ENCODE data around the gene SNRK.
A peak's percentile ranks its signal among the peaks of the same experiment; 100 is the strongest.

Gene SNRK

DNA sequence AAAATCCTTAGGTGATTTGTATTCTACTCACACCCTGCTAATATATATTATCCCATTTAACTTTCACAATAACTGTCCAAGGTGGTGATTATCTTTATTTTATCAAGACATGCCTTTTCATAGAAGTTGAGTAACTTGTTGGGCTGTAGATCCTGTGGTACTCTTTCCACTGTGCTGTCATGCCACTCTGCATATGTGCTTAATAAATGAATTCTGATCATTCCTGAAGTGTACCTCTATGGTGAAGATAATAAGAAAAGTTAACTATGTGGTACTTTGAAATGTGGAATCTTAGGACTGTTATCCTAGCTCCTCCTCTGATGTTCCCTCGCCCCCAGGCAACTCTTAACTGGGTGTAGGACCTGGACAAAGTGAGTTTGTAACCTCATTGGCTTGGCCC lies 5.2 kb downstream of the SNRK start:
- H3K27ac ChIP-seq: no peak overlapping the region; the same call in 1 of the 2 replicates
- TF ChIP-seq, protein P1, sequence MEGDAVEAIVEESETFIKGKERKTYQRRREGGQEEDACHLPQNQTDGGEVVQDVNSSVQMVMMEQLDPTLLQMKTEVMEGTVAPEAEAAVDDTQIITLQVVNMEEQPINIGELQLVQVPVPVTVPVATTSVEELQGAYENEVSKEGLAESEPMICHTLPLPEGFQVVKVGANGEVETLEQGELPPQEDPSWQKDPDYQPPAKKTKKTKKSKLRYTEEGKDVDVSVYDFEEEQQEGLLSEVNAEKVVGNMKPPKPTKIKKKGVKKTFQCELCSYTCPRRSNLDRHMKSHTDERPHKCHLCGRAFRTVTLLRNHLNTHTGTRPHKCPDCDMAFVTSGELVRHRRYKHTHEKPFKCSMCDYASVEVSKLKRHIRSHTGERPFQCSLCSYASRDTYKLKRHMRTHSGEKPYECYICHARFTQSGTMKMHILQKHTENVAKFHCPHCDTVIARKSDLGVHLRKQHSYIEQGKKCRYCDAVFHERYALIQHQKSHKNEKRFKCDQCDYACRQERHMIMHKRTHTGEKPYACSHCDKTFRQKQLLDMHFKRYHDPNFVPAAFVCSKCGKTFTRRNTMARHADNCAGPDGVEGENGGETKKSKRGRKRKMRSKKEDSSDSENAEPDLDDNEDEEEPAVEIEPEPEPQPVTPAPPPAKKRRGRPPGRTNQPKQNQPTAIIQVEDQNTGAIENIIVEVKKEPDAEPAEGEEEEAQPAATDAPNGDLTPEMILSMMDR (conservative IDR thresholded peaks at IDR 0.05): no peak

DNA sequence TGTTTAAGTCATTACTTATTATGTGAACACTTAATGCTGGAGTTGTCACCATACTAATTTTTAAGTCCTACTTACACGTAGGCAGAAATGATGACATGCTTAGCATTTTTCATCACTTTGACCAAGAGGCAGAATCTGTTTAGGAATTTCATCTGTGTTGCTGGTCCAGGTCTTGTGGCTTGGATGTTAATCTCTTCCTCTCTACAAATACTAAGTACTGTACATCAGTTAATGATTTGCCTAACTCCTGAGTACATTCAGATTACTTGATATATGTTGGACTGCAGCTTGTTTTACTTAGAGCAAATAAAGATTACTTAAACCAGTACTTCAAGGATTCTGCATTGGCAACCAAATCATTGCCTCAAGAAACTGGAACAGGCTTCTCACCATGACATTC lies 8.6 kb downstream of the SNRK start:
- H3K27ac ChIP-seq: peak overlapping the region; percentile 90
- TF ChIP-seq, protein P1 (conservative IDR thresholded peaks at IDR 0.05): no peak

GRCh38 chr3:43296565-43296964 lies 10.2 kb downstream of the SNRK start:
- TF ChIP-seq, protein P1 (conservative IDR thresholded peaks at IDR 0.05): no peak
- H3K27ac ChIP-seq: peak overlapping the region; percentile 90

DNA sequence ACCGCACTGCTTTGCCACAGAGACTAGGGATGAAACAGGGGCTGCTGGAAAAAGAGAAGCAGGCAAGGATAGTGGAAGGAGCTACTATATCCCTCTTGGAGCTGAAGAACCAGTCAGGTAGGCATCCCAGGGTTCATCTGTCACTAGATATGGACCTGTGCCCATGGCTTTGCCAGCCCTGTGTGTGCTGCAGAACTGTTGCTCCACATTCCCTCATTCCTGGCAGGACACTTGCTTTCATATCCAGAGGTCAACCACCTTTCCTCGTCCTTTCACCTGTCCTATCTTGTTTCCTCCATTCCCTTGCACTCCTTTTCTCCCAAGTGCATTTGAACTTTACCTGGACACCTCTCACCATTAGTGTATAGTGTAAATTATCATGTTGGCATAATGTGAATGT lies 12.0 kb downstream of the SNRK start:
- H3K27ac ChIP-seq: peak overlapping the region; percentile 90
- TF ChIP-seq, protein P1 (conservative IDR thresholded peaks at IDR 0.05): no peak

DNA sequence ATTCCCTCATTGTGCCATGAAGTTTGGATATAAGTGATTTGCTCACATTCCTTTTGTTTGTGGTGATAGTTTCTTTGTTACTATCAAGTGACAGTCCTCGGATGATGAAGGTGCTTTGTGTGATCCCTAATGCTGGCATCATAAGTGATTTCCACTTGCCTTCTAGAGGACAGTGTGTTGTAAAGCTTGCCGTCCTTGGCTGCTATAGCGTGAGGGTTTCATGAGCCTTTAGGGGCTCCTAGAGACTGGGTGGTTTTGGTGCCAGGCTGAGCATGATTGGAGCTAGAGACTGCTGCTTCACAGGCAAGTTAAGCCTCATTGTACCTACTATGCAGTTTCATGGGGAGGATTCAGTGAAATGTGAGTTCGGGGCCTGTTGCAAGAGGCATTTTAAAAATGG lies 12.4 kb downstream of the SNRK start:
- TF ChIP-seq, protein P1 (conservative IDR thresholded peaks at IDR 0.05): no peak
- peak overlapping the region; percentile 90 for H3K27ac ChIP-seq

- TF ChIP-seq, protein P1 (conservative IDR thresholded peaks at IDR 0.05): no peak
Observed at GRCh38 chr3:43302116-43302880, 16.0 kb downstream of the SNRK start.

DNA sequence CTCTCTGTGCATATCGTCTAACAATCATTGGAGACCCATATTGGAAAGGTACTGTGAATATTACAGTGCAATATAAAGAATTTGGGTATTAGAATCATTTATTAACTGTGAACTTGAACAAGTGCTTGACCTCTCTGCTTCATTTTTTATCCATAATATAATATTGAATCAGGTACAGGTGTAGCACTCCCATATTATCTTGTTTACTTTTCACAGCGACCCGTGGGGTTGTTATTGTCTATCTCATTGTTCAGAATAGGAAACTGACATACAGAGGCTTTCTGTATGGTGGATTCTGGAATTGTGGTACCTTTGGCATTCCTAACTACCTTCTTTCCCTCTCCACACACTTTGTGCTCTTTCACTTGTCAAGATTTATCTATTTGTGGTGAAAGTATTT lies 17.8 kb downstream of the SNRK start:
- H3K27ac ChIP-seq: peak overlapping the region; percentile 90; the same call in 1 of the 2 replicates
- TF ChIP-seq, protein P1 (conservative IDR thresholded peaks at IDR 0.05): no peak

More at GRCh38 chr3:43302116-43302880, 16.0 kb downstream of the SNRK start:
- peak overlapping the region; percentile 90 for H3K27ac ChIP-seq
